HG02571 (cell line): Measurements from ENCODE around the gene PTCD2.
"Not testable (repeated sequence)": the region's sequence is repeated elsewhere in the genome, so short reads cannot be mapped to it uniquely, and the experiment has no call there.

ENCODE experiments used
- ATAC-seq: cut with Tn5 transposase; IDR thresholded peaks from one replicate; pipeline ENCODE4 v1.9.1; 2021; ENCODE audit warnings: mild to moderate bottlenecking, moderate library complexity; ENCODE audit not compliant: unreplicated experiment

The PTCD2 gene

GRCh38 chr5:72296256-72296655, 23.9 kb upstream of the PTCD2 start:
- no peak for ATAC-seq

GRCh38 chr5:72298136-72298535, 22.0 kb upstream of the PTCD2 start:
- not testable (repeated sequence) for ATAC-seq

GRCh38 chr5:72298711-72299110, 21.5 kb upstream of the PTCD2 start:
- no peak for ATAC-seq

- no peak for ATAC-seq
These were observed 19.4 kb upstream of the PTCD2 start for GRCh38 chr5:72300590-72301339.

GRCh38 chr5:72301557-72301956, 18.6 kb upstream of the PTCD2 start:
- ATAC-seq: peak; percentile 65

- no peak for ATAC-seq
These were observed 18.0 kb upstream of the PTCD2 start for GRCh38 chr5:72302171-72302570.

GRCh38 chr5:72305194-72306142, 14.7 kb upstream of the PTCD2 start:
- no peak for ATAC-seq

- ATAC-seq: no peak
These were observed 12.6 kb upstream of the PTCD2 start for GRCh38 chr5:72307573-72307967.

- peak; percentile 93 for ATAC-seq
These were observed 12.0 kb upstream of the PTCD2 start for GRCh38 chr5:72307968-72308852.

- ATAC-seq: no peak
These were observed 11.4 kb upstream of the PTCD2 start for GRCh38 chr5:72308853-72309191.

GRCh38 chr5:72313141-72313540, 7.0 kb upstream of the PTCD2 start:
- ATAC-seq: no peak

GRCh38 chr5:72314571-72315172, 5.5 kb upstream of the PTCD2 start:
- ATAC-seq: no peak

GRCh38 chr5:72319435-72319975, 668 bp upstream of the PTCD2 start:
- ATAC-seq: peak; percentile 2

GRCh38 chr5:72324189-72324825, 4.1 kb downstream of the PTCD2 start:
- no peak for ATAC-seq

GRCh38 chr5:72325566-72326305, 5.6 kb downstream of the PTCD2 start:
- ATAC-seq: no peak

- ATAC-seq: no peak
These were observed 6.1 kb downstream of the PTCD2 start for GRCh38 chr5:72326306-72326649.

- no peak for ATAC-seq
These were observed 8.0 kb downstream of the PTCD2 start for GRCh38 chr5:72328172-72328571.

GRCh38 chr5:72330712-72331111, 10.5 kb downstream of the PTCD2 start:
- no peak for ATAC-seq

GRCh38 chr5:72337159-72337558, 17.0 kb downstream of the PTCD2 start:
- ATAC-seq: no peak
